ENCODE measurements around the gene MUC5AC.

The MUC5AC gene

GRCh38 chr11:1226226-1226985 is 68.7 kb downstream of the MUC5AC start:
- no peak overlapping the region for H3K4me3 Mint-ChIP-seq
- DNase-seq (ENCODE audit: low spot score), result no peak
- H3K36me3 Mint-ChIP-seq (ENCODE audit: low read depth), result no peaks in the 10 kb centered on the region
- no peaks in the 10 kb centered on the region for H3K27me3 Mint-ChIP-seq (ENCODE audit: low read depth)
- no peaks in the 10 kb centered on the region for H3K9me3 Mint-ChIP-seq
- H3K27ac Mint-ChIP-seq, result no peak overlapping the region
- H3K4me1 Mint-ChIP-seq (ENCODE audit: low read depth), result no peaks in the 10 kb centered on the region

DNA sequence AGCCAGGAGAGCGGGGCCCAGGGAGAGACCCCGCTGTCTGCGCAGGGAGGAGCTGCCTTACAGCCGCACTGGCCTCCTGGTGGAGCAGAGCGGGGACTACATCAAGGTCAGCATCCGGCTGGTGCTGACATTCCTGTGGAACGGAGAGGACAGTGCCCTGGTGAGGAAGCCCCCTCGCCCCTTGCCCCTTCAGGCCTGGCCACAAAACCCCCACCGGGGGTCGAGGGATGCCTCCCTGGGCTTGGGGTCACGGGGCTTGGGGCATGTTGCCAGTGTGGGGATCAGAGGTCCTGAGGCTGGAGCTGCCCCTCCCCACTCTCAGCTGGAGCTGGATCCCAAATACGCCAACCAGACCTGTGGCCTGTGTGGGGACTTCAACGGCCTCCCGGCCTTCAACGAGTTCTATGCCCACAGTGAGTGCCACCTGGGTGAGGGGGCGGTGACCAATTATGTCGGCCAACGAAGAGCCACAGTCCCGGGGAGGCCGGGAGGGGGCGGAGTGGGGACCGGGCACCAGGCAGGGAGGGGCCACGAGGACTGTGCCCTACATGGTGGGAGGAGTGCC is 69.3 kb downstream of the MUC5AC start:
- H3K27ac Mint-ChIP-seq, result no peak overlapping the region

GRCh38 chr11:1227551-1228100 is 69.9 kb downstream of the MUC5AC start:
- no peak for DNase-seq (ENCODE audit: low spot score)
- H3K27ac Mint-ChIP-seq, result no peak overlapping the region
- H3K9me3 Mint-ChIP-seq, result no peaks in the 10 kb centered on the region
- H3K27me3 Mint-ChIP-seq (ENCODE audit: low read depth), result no peaks in the 10 kb centered on the region
- H3K36me3 Mint-ChIP-seq (ENCODE audit: low read depth), result no peaks in the 10 kb centered on the region
- no peaks in the 10 kb centered on the region for H3K4me1 Mint-ChIP-seq (ENCODE audit: low read depth)
- no peak overlapping the region for H3K4me3 Mint-ChIP-seq

More for the DNA sequence above, 69.3 kb downstream of the MUC5AC start:
- no peak for DNase-seq (ENCODE audit: low spot score)
- Mint-ChIP-seq H3K4me3 (no peak overlapping the region), H3K27me3 (ENCODE audit: low read depth) (no peaks in the 10 kb centered on the region), H3K4me1 (ENCODE audit: low read depth) (no peaks in the 10 kb centered on the region), H3K9me3 (no peaks in the 10 kb centered on the region), H3K36me3 (ENCODE audit: low read depth) (no peaks in the 10 kb centered on the region)

DNA sequence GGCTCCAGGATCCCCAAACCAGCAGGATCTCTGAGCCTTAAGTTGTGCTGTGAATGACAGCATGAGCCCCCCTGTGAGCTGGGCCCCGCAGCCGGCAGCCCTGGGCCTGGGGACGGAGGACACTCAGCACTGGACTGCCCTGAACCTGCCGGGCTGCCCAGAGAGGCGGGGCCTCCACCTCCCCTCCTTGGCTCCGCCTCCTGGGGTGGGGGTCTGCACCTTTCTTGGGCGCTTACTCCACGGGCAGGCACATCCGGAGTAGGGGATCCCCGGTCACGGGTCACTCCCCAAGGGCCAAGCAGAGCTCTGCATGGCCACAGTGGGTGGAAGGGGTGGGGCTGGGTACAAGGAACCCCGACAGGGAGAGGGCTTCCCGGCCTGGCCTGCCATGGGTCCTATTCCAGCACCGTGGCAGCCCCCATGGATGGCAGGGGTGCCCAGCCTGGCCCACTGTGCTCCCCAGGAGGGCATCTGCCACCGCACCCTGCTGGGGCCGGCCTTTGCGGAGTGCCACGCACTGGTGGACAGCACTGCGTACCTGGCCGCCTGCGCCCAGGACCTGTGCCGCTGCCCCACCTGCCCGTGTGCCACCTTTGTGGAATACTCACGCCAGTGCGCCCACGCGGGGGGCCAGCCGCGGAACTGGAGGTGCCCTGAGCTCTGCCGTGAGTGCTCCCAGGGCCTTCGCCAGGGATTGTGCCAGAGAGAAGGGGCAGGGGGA is 70.5 kb downstream of the MUC5AC start:
- Mint-ChIP-seq H3K4me1 (ENCODE audit: low read depth) (no peaks in the 10 kb centered on the region), H3K36me3 (ENCODE audit: low read depth) (no peaks in the 10 kb centered on the region), H3K27me3 (ENCODE audit: low read depth) (no peaks in the 10 kb centered on the region), H3K27ac (no peak overlapping the region), H3K9me3 (no peaks in the 10 kb centered on the region), H3K4me3 (no peak overlapping the region)
- no peak for DNase-seq (ENCODE audit: low spot score)

DNA sequence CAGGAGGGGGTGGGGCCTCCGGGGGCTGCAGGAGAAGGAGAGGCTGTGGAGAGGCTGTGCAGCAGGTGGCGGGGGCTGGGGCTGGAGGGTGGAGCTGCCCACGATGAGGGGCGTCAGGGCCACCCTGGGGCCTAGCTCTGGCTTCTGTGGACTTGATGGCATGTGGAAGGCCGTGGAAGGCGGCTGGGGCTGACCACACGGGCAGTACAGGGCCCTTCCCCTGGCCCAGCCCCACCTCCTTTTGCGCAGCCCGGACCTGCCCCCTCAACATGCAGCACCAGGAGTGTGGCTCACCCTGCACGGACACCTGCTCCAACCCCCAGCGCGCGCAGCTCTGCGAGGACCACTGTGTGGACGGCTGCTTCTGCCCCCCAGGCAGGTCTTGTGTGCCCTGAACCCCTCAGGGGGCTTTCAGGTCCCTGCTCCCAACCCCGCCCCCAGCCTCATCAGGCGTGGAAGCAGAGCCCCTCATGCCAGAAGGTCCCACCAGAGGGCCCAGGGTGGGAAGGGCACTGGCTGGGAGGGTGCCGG is 71.2 kb downstream of the MUC5AC start:
- no peaks in the 10 kb centered on the region for H3K4me1 Mint-ChIP-seq (ENCODE audit: low read depth)
- no peaks in the 10 kb centered on the region for H3K9me3 Mint-ChIP-seq

DNA sequence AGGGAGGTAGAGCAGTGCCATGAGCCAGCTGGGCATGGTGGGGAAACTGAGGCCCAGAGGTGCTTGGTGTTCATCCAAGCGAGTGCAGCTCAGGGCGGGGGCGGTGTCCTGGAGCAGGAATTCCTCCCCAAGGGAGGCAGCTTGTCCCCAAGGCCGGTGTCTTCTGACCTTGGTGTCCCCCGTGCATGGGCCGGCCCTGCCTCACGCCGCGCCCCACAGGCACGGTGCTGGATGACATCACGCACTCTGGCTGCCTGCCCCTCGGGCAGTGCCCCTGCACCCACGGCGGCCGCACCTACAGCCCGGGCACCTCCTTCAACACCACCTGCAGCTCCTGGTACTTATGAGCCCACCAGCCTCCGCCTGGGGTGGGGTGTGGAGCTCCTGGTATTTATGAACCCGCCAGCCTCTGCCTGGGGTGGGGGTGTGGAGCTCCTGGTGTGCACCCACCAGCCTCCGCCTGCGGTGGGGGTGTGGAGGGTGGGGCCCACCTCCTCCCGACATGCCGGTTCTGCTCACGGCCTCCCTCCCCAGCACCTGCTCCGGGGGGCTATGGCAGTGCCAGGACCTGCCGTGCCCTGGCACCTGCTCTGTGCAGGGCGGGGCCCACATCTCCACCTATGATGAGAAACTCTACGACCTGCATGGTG is 71.8 kb downstream of the MUC5AC start:
- no peaks in the 10 kb centered on the region for H3K4me1 Mint-ChIP-seq (ENCODE audit: low read depth)
- H3K9me3 Mint-ChIP-seq, result no peaks in the 10 kb centered on the region
- H3K4me3 Mint-ChIP-seq, result no peak overlapping the region
- H3K36me3 Mint-ChIP-seq (ENCODE audit: low read depth), result no peaks in the 10 kb centered on the region
- DNase-seq (ENCODE audit: low spot score), result no peak
- no peaks in the 10 kb centered on the region for H3K27me3 Mint-ChIP-seq (ENCODE audit: low read depth)
- H3K27ac Mint-ChIP-seq, result no peak overlapping the region

More for the DNA sequence above, 71.2 kb downstream of the MUC5AC start:
- no peaks in the 10 kb centered on the region for H3K36me3 Mint-ChIP-seq (ENCODE audit: low read depth)
- no peak overlapping the region for H3K27ac Mint-ChIP-seq
- no peak for DNase-seq (ENCODE audit: low spot score)
- H3K4me3 Mint-ChIP-seq, result no peak overlapping the region
- no peaks in the 10 kb centered on the region for H3K27me3 Mint-ChIP-seq (ENCODE audit: low read depth)

GRCh38 chr11:1230121-1230455 is 72.3 kb downstream of the MUC5AC start:
- Mint-ChIP-seq H3K9me3 (no peaks in the 10 kb centered on the region), H3K27me3 (ENCODE audit: low read depth) (no peaks in the 10 kb centered on the region), H3K36me3 (ENCODE audit: low read depth) (no peaks in the 10 kb centered on the region), H3K27ac (no peak overlapping the region), H3K4me3 (no peak overlapping the region), H3K4me1 (ENCODE audit: low read depth) (no peaks in the 10 kb centered on the region)
- no peak for DNase-seq (ENCODE audit: low spot score)

DNA sequence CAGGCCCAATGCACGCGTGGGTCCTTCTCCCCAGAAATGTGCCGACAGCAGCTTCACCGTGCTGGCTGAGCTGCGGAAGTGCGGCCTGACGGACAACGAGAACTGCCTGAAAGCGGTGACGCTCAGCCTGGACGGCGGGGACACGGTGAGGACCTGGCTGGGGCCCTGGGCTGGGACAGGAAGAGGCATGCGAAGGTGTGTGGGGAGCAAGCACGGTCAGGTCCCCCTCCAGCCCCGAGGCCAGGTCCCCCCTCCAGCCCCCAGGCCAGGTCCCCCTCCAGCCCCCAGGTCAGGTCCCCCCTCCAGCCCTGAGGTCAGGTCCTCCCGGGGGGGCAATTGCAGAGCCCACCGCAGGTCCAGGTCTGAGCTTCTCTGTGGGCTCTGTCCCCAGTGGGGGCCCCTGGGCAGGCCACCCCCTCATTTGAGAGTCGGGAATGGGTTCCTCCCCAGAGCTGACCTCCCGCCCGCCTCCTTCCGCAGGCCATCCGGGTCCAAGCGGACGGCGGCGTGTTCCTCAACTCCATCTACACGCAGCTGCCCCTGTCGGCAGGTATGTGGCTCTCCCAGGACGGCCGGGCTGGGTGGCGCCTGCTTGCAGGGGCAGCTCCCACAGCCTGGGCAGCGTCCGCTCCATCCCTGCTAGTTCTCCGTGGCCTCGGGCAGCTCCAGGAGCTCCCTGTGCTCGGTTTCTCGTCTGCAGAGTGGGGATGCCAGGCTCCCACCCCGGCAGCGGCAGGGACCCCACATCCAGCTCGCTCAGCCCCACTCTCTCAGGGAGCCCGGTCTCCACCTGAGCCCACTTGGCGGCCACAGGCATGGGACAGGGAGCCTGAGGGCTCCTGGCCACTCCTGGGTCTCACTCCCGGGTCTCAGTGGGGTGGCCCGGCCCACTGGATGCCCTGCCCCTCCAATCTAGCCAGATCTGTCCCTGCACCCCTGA is 73.0 kb downstream of the MUC5AC start:
- H3K27ac Mint-ChIP-seq, result no peak overlapping the region
- no peak overlapping the region for H3K4me3 Mint-ChIP-seq
- H3K27me3 Mint-ChIP-seq (ENCODE audit: low read depth), result no peaks in the 10 kb centered on the region
- H3K9me3 Mint-ChIP-seq, result no peaks in the 10 kb centered on the region
- no peaks in the 10 kb centered on the region for H3K4me1 Mint-ChIP-seq (ENCODE audit: low read depth)
- H3K36me3 Mint-ChIP-seq (ENCODE audit: low read depth), result no peaks in the 10 kb centered on the region
- DNase-seq (ENCODE audit: low spot score), result no peak

DNA sequence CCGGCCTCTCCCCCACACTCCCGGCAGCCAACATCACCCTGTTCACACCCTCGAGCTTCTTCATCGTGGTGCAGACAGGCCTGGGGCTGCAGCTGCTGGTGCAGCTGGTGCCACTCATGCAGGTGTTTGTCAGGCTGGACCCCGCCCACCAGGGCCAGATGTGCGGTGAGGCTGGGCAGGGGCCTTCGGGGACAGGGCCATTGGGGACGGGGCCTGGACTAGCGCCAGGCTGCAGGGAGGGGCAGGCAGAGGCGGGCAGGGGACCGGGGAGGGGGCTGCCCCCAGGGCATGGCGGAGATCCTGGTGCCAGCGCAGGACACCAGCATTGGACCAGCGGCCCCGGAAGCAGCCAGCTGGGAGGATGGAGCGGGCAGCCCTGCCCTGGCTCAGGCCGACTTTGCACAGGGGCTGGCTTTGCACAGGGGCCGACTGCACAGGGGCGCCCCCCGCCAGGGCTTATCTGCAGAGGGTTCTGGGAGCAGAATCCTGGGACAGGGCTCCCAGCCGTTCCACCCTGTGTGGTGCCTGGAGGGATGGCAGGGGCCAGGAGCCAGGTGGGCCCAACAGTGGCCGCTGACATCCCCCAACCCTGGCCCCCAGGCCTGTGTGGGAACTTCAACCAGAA is 73.8 kb downstream of the MUC5AC start:
- H3K36me3 Mint-ChIP-seq (ENCODE audit: low read depth), result no peaks in the 10 kb centered on the region
- no peaks in the 10 kb centered on the region for H3K9me3 Mint-ChIP-seq
- no peak overlapping the region for H3K27ac Mint-ChIP-seq

GRCh38 chr11:1232021-1232882 is 74.5 kb downstream of the MUC5AC start:
- Mint-ChIP-seq H3K4me3 (no peak overlapping the region), H3K27me3 (ENCODE audit: low read depth) (no peaks in the 10 kb centered on the region), H3K9me3 (no peaks in the 10 kb centered on the region), H3K4me1 (ENCODE audit: low read depth) (no peaks in the 10 kb centered on the region), H3K27ac (no peak overlapping the region), H3K36me3 (ENCODE audit: low read depth) (no peaks in the 10 kb centered on the region)
- no peak for DNase-seq (ENCODE audit: low spot score)

More for the DNA sequence above, 73.8 kb downstream of the MUC5AC start:
- DNase-seq (ENCODE audit: low spot score), result no peak
- H3K27me3 Mint-ChIP-seq (ENCODE audit: low read depth), result no peaks in the 10 kb centered on the region
- H3K4me3 Mint-ChIP-seq, result no peak overlapping the region
- no peaks in the 10 kb centered on the region for H3K4me1 Mint-ChIP-seq (ENCODE audit: low read depth)

- DNase-seq (ENCODE audit: low spot score), result no peak
- H3K4me3 Mint-ChIP-seq, result no peak overlapping the region
- H3K4me1 Mint-ChIP-seq (ENCODE audit: low read depth), result no peaks in the 10 kb centered on the region
- H3K27ac Mint-ChIP-seq, result no peak overlapping the region
- H3K9me3 Mint-ChIP-seq, result no peaks in the 10 kb centered on the region
- H3K27me3 Mint-ChIP-seq (ENCODE audit: low read depth), result no peaks in the 10 kb centered on the region
- H3K36me3 Mint-ChIP-seq (ENCODE audit: low read depth), result no peaks in the 10 kb centered on the region
Observed at GRCh38 chr11:1232883-1233321, 75.1 kb downstream of the MUC5AC start.
